CD4-positive, alpha-beta memory T cell (primary cell): ENCODE measurements around the gene ZFHX3. TPM values are rescaled to one million over a fixed set of nuclear protein-coding genes. Genes with fewer than 3 reads are reported as not detected.

Experiments
- CTCF ChIA-PET: fragments of 350-600 bp; sonication (Branson Sonifier 250); formaldehyde crosslinking; loops from one replicate; lab custom pipeline; 2021; ENCODE audit warnings: inconsistent platforms; ENCODE audit not compliant: partially characterized antibody; lab: Charles Lee
- POLR2A ChIA-PET: fragments of 350-600 bp; sonication (Branson Sonifier 250); formaldehyde crosslinking; loops from one replicate; lab custom pipeline; 2021; ENCODE audit not compliant: partially characterized antibody; lab: Charles Lee
- DNase-seq, 5 donors: peaks; one replicate each; pipeline versions ENCODE4 v3.0.0 to v3.0.0-alpha.2; 2020 to 2022; ENCODE audit warnings: mixed read lengths in 1 of 5
- H3K27ac ChIP-seq: one replicate; pipeline ENCODE4 v1.7.0; 2013; ENCODE audit warnings: low read depth, low read length
- H3K27me3 ChIP-seq: 2 replicates; pipeline ENCODE4 v1.7.0; 2013; ENCODE audit warnings: mild to moderate bottlenecking, low read length, moderate library complexity; ENCODE audit not compliant: insufficient read depth
- H3K36me3 ChIP-seq: 2 replicates; pipeline ENCODE4 v1.7.0; 2013; ENCODE audit warnings: mild to moderate bottlenecking, low read length, moderate library complexity; ENCODE audit not compliant: insufficient read depth
- H3K4me1 ChIP-seq: 2 replicates; pipeline ENCODE4 v1.7.0; 2013; ENCODE audit warnings: mild to moderate bottlenecking, low read length, moderate library complexity; ENCODE audit not compliant: insufficient read depth
- H3K4me3 ChIP-seq, 2 donors: one replicate each; pipeline ENCODE4 v1.7.0; 2013; ENCODE audit warnings: low read length in 2 of 2, mild to moderate bottlenecking in 1 of 2
- H3K9me3 ChIP-seq, 2 donors: one replicate each; pipeline ENCODE4 v1.7.0; 2013; ENCODE audit warnings: low read length in 2 of 2, control low read depth in 1 of 2; ENCODE audit not compliant: control insufficient read depth in 1 of 2
- H3K27ac Mint-ChIP-seq, 7 donors: one replicate each; pipeline ENCODE4 v1.8.0; 2020 to 2021; ENCODE audit warnings: mixed read lengths in 7 of 7, mild to moderate bottlenecking in 6 of 7, inconsistent platforms in 3 of 7, moderate library complexity in 3 of 7
- H3K27me3 Mint-ChIP-seq, 2 donors: one replicate each; pipeline ENCODE4 v1.8.0; 2020 to 2021; ENCODE audit warnings: mixed read lengths in 2 of 2
- H3K36me3 Mint-ChIP-seq, 2 donors: one replicate each; pipeline ENCODE4 v1.8.0; 2020 to 2021; ENCODE audit warnings: mixed read lengths in 2 of 2, inconsistent platforms in 1 of 2, mild to moderate bottlenecking in 1 of 2
- H3K4me1 Mint-ChIP-seq, 4 donors: one replicate each; pipeline ENCODE4 v1.8.0; 2020 to 2021; ENCODE audit warnings: mixed read lengths in 4 of 4, mild to moderate bottlenecking in 1 of 4
- H3K4me3 Mint-ChIP-seq, 8 donors: one replicate each; pipeline ENCODE4 v1.8.0; 2020 to 2021; ENCODE audit warnings: mixed read lengths in 8 of 8, mild to moderate bottlenecking in 7 of 8, moderate library complexity in 6 of 8, inconsistent platforms in 3 of 8
- H3K9me3 Mint-ChIP-seq, 8 donors: one replicate each; pipeline ENCODE4 v1.8.0; 2020 to 2021; ENCODE audit warnings: mixed read lengths in 8 of 8, mild to moderate bottlenecking in 5 of 8, inconsistent platforms in 3 of 8, moderate library complexity in 1 of 8
- intact Hi-C: fragments of 100-400 bp; cut with micrococcal nuclease; formaldehyde crosslinking; loops from one replicate; pipeline ENCODE4 v1.15.1; 2023
- polyA plus RNA-seq, 2 donors: library from polyadenylated mRNA; unstranded; fragments of 300-500 nt; fragmentation: Illumina TruSeq; gene quantifications; one replicate each; pipeline ENCODE4 v1.2.3, GENCODE V29; 2021
- total RNA-seq, 2 experiments: library from RNA; stranded (reverse); gene quantifications; one replicate each; pipeline ENCODE4 v1.2.3, GENCODE V29; 2021

ZFHX3 gene
- total and polyA plus RNA-seq, 4 experiments from 2014 or later = 0.01 to 0.99 (median 0.36) TPM

DNA sequence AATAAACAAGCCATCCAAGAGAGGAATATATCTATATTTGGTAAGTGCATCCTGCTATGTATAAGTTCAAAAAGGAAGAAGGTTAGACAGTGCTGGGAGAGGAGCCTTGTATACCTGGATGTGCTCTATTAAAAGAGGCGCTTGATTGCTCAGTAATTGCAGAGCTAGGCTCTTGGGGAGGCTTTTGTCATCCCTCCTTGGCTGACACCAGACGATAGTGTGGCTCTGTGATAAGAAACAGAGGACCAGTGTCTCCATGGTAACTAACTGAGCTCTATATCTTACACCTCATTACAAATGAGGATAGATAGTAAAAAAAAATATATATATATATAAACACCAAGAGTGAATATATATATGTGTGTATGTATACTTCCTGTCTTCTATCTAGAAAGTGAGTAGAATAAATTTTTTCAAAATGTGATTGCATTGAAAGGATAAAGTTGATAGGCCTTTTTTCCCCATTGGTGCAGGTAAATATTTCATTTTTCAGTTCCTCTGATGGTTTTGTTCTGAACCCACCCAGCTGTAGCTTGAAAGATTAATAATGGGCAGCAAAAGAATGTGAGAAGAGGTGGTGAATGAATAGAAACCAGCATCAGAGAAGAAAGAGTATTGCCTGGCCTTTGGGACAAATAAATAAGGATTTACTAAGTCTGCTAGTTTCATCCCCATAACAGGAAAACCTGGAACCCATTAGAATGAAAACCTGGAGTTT is 303.7 kb downstream of the ZFHX3 start:
- POLR2A ChIA-PET = no interaction called here
- H3K4me3 ChIP-seq = no peak overlapping the region
- Mint-ChIP-seq H3K36me3 (no peaks in the 10 kb centered on the region), H3K27me3 (no peaks in the 10 kb centered on the region), H3K9me3 (peaks cover 0 to 3% (median 0%) of the 10 kb centered on the region in 8 donors), H3K4me3 (no peak overlapping the region), H3K4me1 (no peaks in the 10 kb centered on the region), H3K27ac (no peak overlapping the region)
- H3K9me3 ChIP-seq = no peaks in the 10 kb centered on the region
- no peaks in the 10 kb centered on the region for H3K27me3 ChIP-seq
- no peaks in the 10 kb centered on the region for H3K36me3 ChIP-seq
- CTCF ChIA-PET = no interaction called here
- H3K27ac ChIP-seq = no peak overlapping the region
- intact Hi-C loops = no loop called here
- no peak for DNase-seq
- H3K4me1 ChIP-seq = no peaks in the 10 kb centered on the region

DNA sequence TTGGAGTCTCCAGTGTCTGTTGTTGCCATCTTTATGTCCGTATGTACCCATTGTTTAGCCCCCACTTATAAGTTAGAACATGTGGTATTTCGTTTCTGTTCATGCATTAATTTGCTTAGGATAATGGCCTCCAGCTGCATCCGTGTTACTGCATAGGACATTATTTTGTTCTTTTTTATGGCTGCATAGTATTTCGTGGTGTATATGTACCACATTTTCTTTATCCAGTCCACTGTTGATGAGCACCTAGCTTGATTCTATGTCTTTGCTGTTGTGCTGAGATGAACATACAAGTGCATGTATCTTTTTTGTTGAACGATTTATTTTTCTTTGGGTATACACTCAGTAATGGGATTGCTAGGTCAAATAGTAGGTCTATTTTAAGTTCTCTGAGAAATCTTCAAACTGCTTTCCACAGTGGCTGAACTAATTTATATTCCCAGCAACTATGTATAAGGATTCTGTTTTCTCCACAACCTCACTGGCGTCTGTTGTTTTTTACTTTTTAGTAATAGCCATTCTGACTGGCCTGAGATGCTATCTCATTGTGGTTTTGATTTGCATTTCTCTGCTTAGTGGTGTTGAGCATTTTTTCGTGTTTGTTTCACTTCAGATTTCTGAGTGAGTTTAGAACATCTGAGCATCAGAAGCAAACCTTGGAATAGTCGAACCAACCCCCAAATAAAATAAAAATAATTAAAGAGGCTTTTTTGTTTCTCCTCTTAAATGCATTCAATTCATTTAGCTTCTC is 304.7 kb downstream of the ZFHX3 start:
- Mint-ChIP-seq H3K27me3 (no peaks in the 10 kb centered on the region), H3K4me1 (no peaks in the 10 kb centered on the region), H3K9me3 (peaks cover 0 to 3% (median 0%) of the 10 kb centered on the region in 8 donors), H3K36me3 (no peaks in the 10 kb centered on the region), H3K27ac (no peak overlapping the region), H3K4me3 (no peak overlapping the region)
- H3K4me1 ChIP-seq = no peaks in the 10 kb centered on the region
- no peaks in the 10 kb centered on the region for H3K36me3 ChIP-seq
- H3K4me3 ChIP-seq = no peak overlapping the region
- intact Hi-C loops = no loop called here
- CTCF ChIA-PET = no interaction called here
- no peak overlapping the region for H3K27ac ChIP-seq
- H3K27me3 ChIP-seq = no peaks in the 10 kb centered on the region
- H3K9me3 ChIP-seq = no peaks in the 10 kb centered on the region
- no peak for DNase-seq
- POLR2A ChIA-PET = no interaction called here

DNA sequence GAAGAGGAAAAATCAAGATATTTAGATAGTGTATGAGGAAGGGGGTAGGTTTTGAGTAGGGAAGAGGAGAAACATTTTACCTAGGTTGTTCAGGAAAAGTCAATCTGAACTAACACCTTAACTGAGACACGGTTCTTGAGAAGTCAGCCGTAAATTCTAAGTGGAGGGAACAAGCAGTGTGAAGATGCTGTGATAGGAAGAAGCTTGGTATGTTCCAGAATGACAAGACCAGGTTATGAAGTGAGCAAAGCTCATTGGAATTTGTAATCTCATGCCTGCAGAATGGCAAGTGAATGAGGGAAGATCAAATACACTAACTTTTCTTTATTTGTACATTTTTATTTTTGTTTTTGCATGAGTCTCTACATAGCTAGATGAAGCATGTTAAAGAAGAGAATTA is 307.6 kb downstream of the ZFHX3 start:
- intact Hi-C loops = no loop called here
- Mint-ChIP-seq H3K9me3 (peaks cover 0 to 3% (median 0%) of the 10 kb centered on the region in 8 donors), H3K27ac (no peak overlapping the region), H3K27me3 (no peaks in the 10 kb centered on the region), H3K36me3 (no peaks in the 10 kb centered on the region), H3K4me3 (no peak overlapping the region), H3K4me1 (no peaks in the 10 kb centered on the region)
- ChIA-PET CTCF (no interaction called here), POLR2A (no interaction called here)
- no peaks in the 10 kb centered on the region for H3K4me1 ChIP-seq
- no peaks in the 10 kb centered on the region for H3K36me3 ChIP-seq
- H3K27ac ChIP-seq = no peak overlapping the region
- no peak overlapping the region for H3K4me3 ChIP-seq
- no peak for DNase-seq
- H3K27me3 ChIP-seq = no peaks in the 10 kb centered on the region
- no peaks in the 10 kb centered on the region for H3K9me3 ChIP-seq

DNA sequence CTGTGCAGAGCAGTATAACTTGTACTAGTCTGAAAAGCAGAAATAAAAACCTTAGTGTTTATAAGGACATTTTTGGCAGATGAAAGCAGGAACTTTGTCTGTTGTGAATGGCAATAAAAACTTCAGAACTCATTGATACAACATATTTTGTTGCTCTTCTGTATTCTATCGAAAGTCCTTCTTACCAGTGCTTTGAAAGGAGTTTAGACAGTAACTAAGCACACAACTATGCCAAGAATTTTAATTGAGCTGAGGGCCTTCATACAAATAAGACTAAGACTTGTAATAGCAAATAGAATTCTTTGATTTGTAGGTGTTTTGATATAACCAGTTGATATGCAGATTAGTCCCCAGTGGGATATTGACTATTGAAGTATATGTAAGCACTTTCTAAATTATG is 308.4 kb downstream of the ZFHX3 start:
- Mint-ChIP-seq H3K36me3 (no peaks in the 10 kb centered on the region), H3K4me3 (no peak overlapping the region), H3K4me1 (no peaks in the 10 kb centered on the region), H3K27ac (no peak overlapping the region), H3K27me3 (no peaks in the 10 kb centered on the region), H3K9me3 (peaks cover 0 to 10% (median 5%) of the 10 kb centered on the region in 8 donors)
- no peaks in the 10 kb centered on the region for H3K27me3 ChIP-seq
- H3K36me3 ChIP-seq = no peaks in the 10 kb centered on the region
- no peak overlapping the region for H3K4me3 ChIP-seq
- H3K9me3 ChIP-seq = no peaks in the 10 kb centered on the region
- DNase-seq = no peak
- H3K4me1 ChIP-seq = no peaks in the 10 kb centered on the region
- ChIA-PET CTCF (no interaction called here), POLR2A (no interaction called here)
- intact Hi-C loops = no loop called here
- no peak overlapping the region for H3K27ac ChIP-seq

DNA sequence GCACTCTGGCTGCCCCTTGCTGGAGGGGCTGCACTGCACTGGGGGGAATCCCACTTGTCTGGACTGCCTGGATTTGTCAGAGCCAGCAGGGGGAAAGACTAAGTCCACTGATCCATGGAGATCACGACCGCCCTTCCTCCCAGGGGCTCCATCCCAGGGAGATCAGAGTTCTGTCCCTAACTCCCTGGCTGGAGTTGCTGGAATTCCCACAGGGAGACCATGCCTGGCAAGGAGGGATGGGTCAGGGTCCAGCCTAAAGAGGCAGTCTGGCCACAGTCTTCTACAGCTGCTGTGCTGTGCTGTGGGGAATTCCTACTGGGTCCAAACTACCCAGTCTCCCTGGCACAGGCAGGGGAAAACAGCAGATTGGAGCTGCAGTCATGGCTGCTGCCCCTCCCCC is 311.9 kb downstream of the ZFHX3 start:
- Histone ChIP-seq H3K9me3 (no peaks in the 10 kb centered on the region), H3K36me3 (no peaks in the 10 kb centered on the region), H3K27me3 (no peaks in the 10 kb centered on the region), H3K4me3 (no peak overlapping the region), H3K4me1 (no peaks in the 10 kb centered on the region), H3K27ac (no peak overlapping the region)
- no peak overlapping the region for H3K27ac Mint-ChIP-seq
- ChIA-PET CTCF (no interaction called here), POLR2A (no interaction called here)
- intact Hi-C loops = no loop called here
- H3K4me1 Mint-ChIP-seq = no peaks in the 10 kb centered on the region
- H3K4me3 Mint-ChIP-seq = no peak overlapping the region
- no peak for DNase-seq
- no peaks in the 10 kb centered on the region for H3K36me3 Mint-ChIP-seq
- H3K27me3 Mint-ChIP-seq = no peaks in the 10 kb centered on the region
- peaks cover 3 to 19% (median 11%) of the 10 kb centered on the region in 8 donors for H3K9me3 Mint-ChIP-seq
